ENCODE data around the gene WFDC5. TPM values are rescaled to one million over a fixed set of nuclear protein-coding genes. Genes with fewer than 3 reads are reported as not detected.
"Not testable (repeated sequence)": the region's sequence is repeated elsewhere in the genome, so short reads cannot be mapped to it uniquely, and the experiment has no call there.

Gene WFDC5
- total and polyA plus RNA-seq, 8 donors = not detected

DNA sequence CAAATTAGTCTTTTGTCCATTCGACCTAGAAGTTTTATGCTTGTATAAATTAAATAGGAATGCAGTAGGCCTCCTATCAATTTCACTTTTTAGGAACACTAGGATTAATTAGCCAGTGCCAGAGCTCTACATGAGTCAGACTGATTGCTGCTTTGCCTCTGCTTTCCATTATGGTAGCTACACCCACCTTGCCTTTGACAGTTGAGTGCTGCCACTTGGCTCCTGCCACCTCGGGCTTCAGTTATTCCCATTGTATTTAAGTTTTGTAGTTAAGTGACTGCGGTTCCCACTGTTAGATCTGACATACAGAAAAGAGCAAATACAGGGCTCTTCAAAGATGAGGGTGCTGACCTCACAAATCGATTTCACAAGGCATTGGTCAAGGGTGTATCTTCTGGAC, 25.9 kb upstream of the WFDC5 start:
- no peak for TF ChIP-seq CTCF (IDR thresholded peaks at IDR 0.05)
- H3K27me3 ChIP-seq = peaks cover 0 to 4% (median 0%) of the 10 kb centered on the region in 4 donors
- ATAC-seq (no peak), DNase-seq (no peak), FAIRE-seq (no peak)
- intact Hi-C loops (cut with DNase I) = no loop called here
- H3K4me1 ChIP-seq = no peaks in the 10 kb centered on the region
- H3K4me3 ChIP-seq = no peak overlapping the region
- H3K27ac ChIP-seq = no peak overlapping the region
- no peaks in the 10 kb centered on the region for H3K36me3 ChIP-seq
- WGBS, 2 donors = 55 to 56% methylated on average over 4 of the region's 4 CpGs
- no peaks in the 10 kb centered on the region for H3K9me3 ChIP-seq

- FAIRE-seq; intact Hi-C loops (cut with DNase I); DNase-seq; H3K36me3 ChIP-seq; H3K4me3 ChIP-seq; H3K27ac ChIP-seq; ATAC-seq; H3K9me3 ChIP-seq; H3K27me3 ChIP-seq; H3K4me1 ChIP-seq: not testable (repeated sequence)
- WGBS, 2 donors = 87 to 89% methylated on average over 5 of the region's 5 CpGs
Observed at GRCh38 chr20:45139733-45140375, 24.9 kb upstream of the WFDC5 start.

DNA sequence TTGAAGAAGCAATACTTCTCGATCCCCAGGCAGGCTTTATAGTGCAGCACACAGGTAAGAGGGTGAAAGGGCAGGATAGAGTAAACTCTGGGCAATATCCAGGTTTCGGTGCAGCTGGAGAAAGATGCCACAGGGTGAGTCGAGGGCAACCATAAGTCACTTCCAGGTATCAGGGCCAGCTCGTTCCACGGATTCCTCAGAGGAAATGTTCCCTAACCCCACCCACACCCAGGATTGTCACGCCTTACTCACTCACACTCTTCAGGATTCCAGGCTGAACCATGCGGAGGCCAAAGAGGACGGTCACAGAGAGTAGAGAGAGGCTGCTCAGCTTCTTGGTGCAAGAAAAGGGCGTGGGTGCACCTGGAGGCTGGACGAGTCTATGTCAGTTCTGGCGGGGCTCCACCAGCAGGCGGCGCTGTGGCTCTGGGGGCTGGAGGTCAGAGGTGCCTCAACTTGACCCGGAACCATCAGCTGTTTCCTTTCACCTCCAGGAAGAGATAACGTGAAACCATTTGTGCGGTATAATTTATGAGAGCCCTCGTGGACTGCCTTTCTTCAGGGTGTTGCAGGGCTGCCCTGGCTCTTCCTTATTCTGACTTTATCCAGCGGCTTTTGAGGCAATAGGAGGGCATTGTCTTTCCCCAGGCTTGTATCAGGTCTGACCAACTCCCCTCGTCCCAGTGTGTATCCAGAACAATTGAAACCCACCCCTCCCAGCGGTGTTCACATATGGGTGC, 23.8 kb upstream of the WFDC5 start:
- Histone ChIP-seq H3K4me3 (no peak overlapping the region), H3K4me1 (no peaks in the 10 kb centered on the region), H3K27me3 (no peaks in the 10 kb centered on the region), H3K27ac (no peak overlapping the region), H3K9me3 (no peaks in the 10 kb centered on the region), H3K36me3 (no peaks in the 10 kb centered on the region)
- ATAC-seq (peak; percentile 61 to 82 (median 79)), FAIRE-seq (no peak), DNase-seq (peak; percentile 38 to 90 (median 74))
- intact Hi-C loops (cut with DNase I) = no loop called here
- 30 to 34% methylated on average over 20 of the region's 20 CpGs for WGBS, 2 donors
- peak; percentile 26 to 43 (median 38) for TF ChIP-seq CTCF (IDR thresholded peaks at IDR 0.05)

- ATAC-seq = no peak
- no peak for DNase-seq
- FAIRE-seq = no peak
- WGBS, 2 donors = 65 to 70% methylated on average over 2 of the region's 2 CpGs
- intact Hi-C loops (cut with DNase I) = no loop called here
- TF ChIP-seq CTCF (IDR thresholded peaks at IDR 0.05) = no peak
- H3K9me3 ChIP-seq = no peaks in the 10 kb centered on the region
- H3K4me1 ChIP-seq = no peaks in the 10 kb centered on the region
- H3K4me3 ChIP-seq = no peak overlapping the region
- no peak overlapping the region for H3K27ac ChIP-seq
- no peaks in the 10 kb centered on the region for H3K27me3 ChIP-seq
- H3K36me3 ChIP-seq = no peaks in the 10 kb centered on the region
Observed at GRCh38 chr20:45136911-45137310, 21.9 kb upstream of the WFDC5 start.

DNA sequence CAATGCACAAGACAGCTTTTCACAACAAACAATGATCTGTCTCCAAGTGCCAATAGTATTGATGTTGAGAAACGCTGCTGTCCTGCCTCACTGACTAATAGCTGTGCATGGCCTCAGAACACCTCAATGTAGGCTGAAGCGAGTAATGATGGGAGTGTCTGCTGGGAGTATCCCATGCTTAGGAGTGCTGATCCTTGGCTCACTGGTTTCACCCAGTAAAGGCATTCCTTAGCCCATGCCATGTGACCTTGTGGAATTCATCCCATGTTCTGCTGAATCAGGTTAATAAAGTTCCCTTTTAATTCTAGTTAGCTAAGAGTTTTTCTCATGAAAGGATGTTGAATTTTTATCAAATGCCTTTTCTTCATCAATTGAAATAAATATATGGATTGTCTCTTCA, 13.1 kb upstream of the WFDC5 start:
- intact Hi-C loops (cut with DNase I) = loop anchor here in 1 of 3 donors (10.0 kb wide), 1 partner anchor 157 kb away; no protein-coding TSS in a partner anchor
- H3K9me3 ChIP-seq = no peaks in the 10 kb centered on the region
- 47 to 53% methylated on average over 2 of the region's 2 CpGs for WGBS, 2 donors
- TF ChIP-seq CTCF (IDR thresholded peaks at IDR 0.05) = no peak
- H3K4me3 ChIP-seq = no peak overlapping the region
- no peak overlapping the region for H3K27ac ChIP-seq
- H3K36me3 ChIP-seq = no peaks in the 10 kb centered on the region
- H3K4me1 ChIP-seq = no peaks in the 10 kb centered on the region
- DNase-seq = no peak
- no peak for ATAC-seq
- FAIRE-seq = no peak
- no peaks in the 10 kb centered on the region for H3K27me3 ChIP-seq
